ENCODE measurements around the gene KLKB1. TPM values are rescaled to one million over a fixed set of nuclear protein-coding genes. Genes with fewer than 3 reads are reported as not detected.

KLKB1 gene
- total and polyA plus RNA-seq, 2 donors (not counting 1 experiment from before 2014, with no cell fraction given): 0.06 to 0.17 TPM

DNA sequence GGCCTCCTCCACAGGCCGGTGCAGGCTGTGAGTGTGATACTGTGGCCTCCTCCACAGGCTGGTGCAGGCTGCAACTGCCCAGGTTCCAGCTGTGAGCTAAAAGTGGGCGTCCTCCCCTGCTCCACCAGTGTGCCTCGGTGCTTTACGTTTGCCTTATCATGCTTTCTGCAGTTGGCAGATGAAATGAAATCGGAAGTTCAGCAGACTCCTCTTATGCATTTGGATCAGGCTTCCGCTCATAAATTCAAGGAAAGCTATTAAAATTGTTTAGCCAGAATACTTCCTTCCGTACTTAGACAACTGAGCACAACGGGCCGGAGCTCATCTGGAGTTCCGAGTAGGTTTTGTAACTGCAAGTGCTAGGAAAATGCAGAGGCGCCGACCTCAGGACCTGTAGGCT lies 23.9 kb upstream of the KLKB1 start:
- no peaks in the 10 kb centered on the region for H3K27me3 ChIP-seq (ENCODE audit: control insufficient read depth, insufficient read depth, low read length)

DNA sequence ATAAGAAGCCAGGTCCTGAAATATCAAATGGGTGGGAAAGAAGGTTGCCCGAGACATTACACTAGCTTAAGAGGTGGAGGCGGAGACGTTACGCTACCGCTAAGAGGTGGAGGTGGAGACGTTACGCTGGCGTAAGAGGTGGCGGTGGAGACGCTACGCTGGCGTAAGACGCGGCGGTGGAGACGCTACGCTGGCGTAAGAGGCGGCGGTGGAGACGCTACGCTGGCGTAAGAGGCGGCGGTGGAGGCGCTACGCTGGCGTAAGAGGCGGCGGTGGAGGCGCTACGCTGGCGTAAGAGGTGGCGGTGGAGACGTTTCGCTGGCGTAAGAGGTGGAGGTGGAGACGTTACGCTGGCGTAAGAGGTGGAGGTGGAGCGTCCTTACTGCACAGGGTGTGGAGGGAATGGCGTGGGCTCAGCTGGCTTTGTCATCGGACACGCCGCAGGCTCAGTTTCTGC lies 23.2 kb upstream of the KLKB1 start:
- peak overlapping the region; percentile 39 for H3K27ac ChIP-seq (ENCODE audit: insufficient read depth, low read length)
- H3K9me3 ChIP-seq (ENCODE audit: control insufficient read depth, insufficient read depth, low read depth, low read length): no peaks in the 10 kb centered on the region
- DNase-seq (ENCODE audit: low read depth in 2 of 2): peak; percentile 32 to 81
- H3K9ac ChIP-seq (ENCODE audit: insufficient read depth, low read length): peak overlapping the region; percentile 21
- H3K4me3 ChIP-seq (replicated peaks in 1 of 4; ENCODE audit: control extremely low read depth in 1 of 4, insufficient read depth in 1 of 4, low read depth in 3 of 4, low read length in 4 of 4): peak overlapping the region; percentile 8 to 73 (median 47)
- TF ChIP-seq, protein P1, sequence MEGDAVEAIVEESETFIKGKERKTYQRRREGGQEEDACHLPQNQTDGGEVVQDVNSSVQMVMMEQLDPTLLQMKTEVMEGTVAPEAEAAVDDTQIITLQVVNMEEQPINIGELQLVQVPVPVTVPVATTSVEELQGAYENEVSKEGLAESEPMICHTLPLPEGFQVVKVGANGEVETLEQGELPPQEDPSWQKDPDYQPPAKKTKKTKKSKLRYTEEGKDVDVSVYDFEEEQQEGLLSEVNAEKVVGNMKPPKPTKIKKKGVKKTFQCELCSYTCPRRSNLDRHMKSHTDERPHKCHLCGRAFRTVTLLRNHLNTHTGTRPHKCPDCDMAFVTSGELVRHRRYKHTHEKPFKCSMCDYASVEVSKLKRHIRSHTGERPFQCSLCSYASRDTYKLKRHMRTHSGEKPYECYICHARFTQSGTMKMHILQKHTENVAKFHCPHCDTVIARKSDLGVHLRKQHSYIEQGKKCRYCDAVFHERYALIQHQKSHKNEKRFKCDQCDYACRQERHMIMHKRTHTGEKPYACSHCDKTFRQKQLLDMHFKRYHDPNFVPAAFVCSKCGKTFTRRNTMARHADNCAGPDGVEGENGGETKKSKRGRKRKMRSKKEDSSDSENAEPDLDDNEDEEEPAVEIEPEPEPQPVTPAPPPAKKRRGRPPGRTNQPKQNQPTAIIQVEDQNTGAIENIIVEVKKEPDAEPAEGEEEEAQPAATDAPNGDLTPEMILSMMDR (conservative IDR thresholded peaks at IDR 0.05 in 1 of 2, IDR thresholded peaks at IDR 0.05 in 1 of 2; ENCODE audit: low read depth in 1 of 2, low read length in 2 of 2): no peak
- TF ChIP-seq EZH2 (IDR thresholded peaks at IDR 0.05; ENCODE audit: low read length, missing control alignments): no peak
- no peaks in the 10 kb centered on the region for H3K79me2 ChIP-seq (ENCODE audit: control insufficient read depth, insufficient read depth, low read length)
- peak overlapping the region; percentile 77 for H2AFZ ChIP-seq (ENCODE audit: low read length)
- H4K20me1 ChIP-seq (ENCODE audit: control insufficient read depth, extremely low read depth, insufficient read depth, low read length): no peaks in the 10 kb centered on the region
- peaks cover 4% of the 10 kb centered on the region for H3K4me1 ChIP-seq (ENCODE audit: control insufficient read depth, extremely low read depth, insufficient read depth, low read length)
- H3K36me3 ChIP-seq (ENCODE audit: control insufficient read depth, insufficient read depth, low read length): no peaks in the 10 kb centered on the region
- peak overlapping the region; percentile 69 for H3K4me2 ChIP-seq (ENCODE audit: extremely low read depth, insufficient read depth, low read length)
- no peaks in the 10 kb centered on the region for H3K27me3 ChIP-seq (ENCODE audit: control insufficient read depth, insufficient read depth, low read length)

More for the DNA sequence above, 23.9 kb upstream of the KLKB1 start:
- no peaks in the 10 kb centered on the region for H4K20me1 ChIP-seq (ENCODE audit: control insufficient read depth, extremely low read depth, insufficient read depth, low read length)
- no peaks in the 10 kb centered on the region for H3K36me3 ChIP-seq (ENCODE audit: control insufficient read depth, insufficient read depth, low read length)
- no peaks in the 10 kb centered on the region for H3K9me3 ChIP-seq (ENCODE audit: control insufficient read depth, insufficient read depth, low read depth, low read length)
- H3K4me3 ChIP-seq (replicated peaks in 1 of 4; ENCODE audit: control extremely low read depth in 1 of 4, insufficient read depth in 1 of 4, low read depth in 3 of 4, low read length in 4 of 4): peak overlapping the region in 2 of 4 experiments; percentile 50 to 58
- TF ChIP-seq EZH2 (IDR thresholded peaks at IDR 0.05; ENCODE audit: low read length, missing control alignments): no peak
- TF ChIP-seq, protein P1 (conservative IDR thresholded peaks at IDR 0.05 in 1 of 2, IDR thresholded peaks at IDR 0.05 in 1 of 2; ENCODE audit: low read depth in 1 of 2, low read length in 2 of 2): no peak
- no peaks in the 10 kb centered on the region for H3K79me2 ChIP-seq (ENCODE audit: control insufficient read depth, insufficient read depth, low read length)
- DNase-seq (ENCODE audit: low read depth in 2 of 2): peak in 1 of 2 donors; percentile 25
- no peak overlapping the region for H3K27ac ChIP-seq (ENCODE audit: insufficient read depth, low read length)
- H3K4me1 ChIP-seq (ENCODE audit: control insufficient read depth, extremely low read depth, insufficient read depth, low read length): peaks cover 4% of the 10 kb centered on the region
- no peak overlapping the region for H3K9ac ChIP-seq (ENCODE audit: insufficient read depth, low read length)
- peak overlapping the region; percentile 57 for H2AFZ ChIP-seq (ENCODE audit: low read length)
- peak overlapping the region; percentile 66 for H3K4me2 ChIP-seq (ENCODE audit: extremely low read depth, insufficient read depth, low read length)

DNA sequence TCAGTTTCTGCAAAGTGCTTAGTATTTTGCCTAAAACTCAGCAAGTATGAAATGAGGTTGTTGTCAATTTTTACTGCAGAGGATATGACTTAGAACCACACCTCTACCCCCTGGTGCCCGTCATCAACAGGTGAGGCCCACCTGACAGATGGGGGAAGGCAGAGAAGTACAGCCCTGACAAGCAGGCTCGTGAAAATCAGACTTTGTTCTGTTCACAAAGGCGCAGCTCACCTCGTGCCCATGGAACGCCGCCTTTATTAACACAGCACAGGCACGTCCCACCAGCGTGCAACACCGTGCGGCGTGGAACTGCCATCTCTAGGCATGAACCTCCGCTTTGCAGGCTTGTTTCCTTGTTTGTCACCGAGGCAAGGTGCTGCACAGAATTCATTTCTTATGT lies 22.6 kb upstream of the KLKB1 start:
- Histone ChIP-seq H3K9me3 (ENCODE audit: control insufficient read depth, insufficient read depth, low read depth, low read length) (no peaks in the 10 kb centered on the region), H3K27ac (ENCODE audit: insufficient read depth, low read length) (peak overlapping the region; percentile 39), H3K4me3 (replicated peaks in 1 of 4; ENCODE audit: control extremely low read depth in 1 of 4, insufficient read depth in 1 of 4, low read depth in 3 of 4, low read length in 4 of 4) (peak overlapping the region; percentile 8 to 73 (median 47)), H2AFZ (ENCODE audit: low read length) (peak overlapping the region; percentile 76), H3K36me3 (ENCODE audit: control insufficient read depth, insufficient read depth, low read length) (no peaks in the 10 kb centered on the region), H4K20me1 (ENCODE audit: control insufficient read depth, extremely low read depth, insufficient read depth, low read length) (no peaks in the 10 kb centered on the region), H3K79me2 (ENCODE audit: control insufficient read depth, insufficient read depth, low read length) (no peaks in the 10 kb centered on the region), H3K4me2 (ENCODE audit: extremely low read depth, insufficient read depth, low read length) (peak overlapping the region; percentile 69), H3K27me3 (ENCODE audit: control insufficient read depth, insufficient read depth, low read length) (no peaks in the 10 kb centered on the region), H3K4me1 (ENCODE audit: control insufficient read depth, extremely low read depth, insufficient read depth, low read length) (peaks cover 4% of the 10 kb centered on the region), H3K9ac (ENCODE audit: insufficient read depth, low read length) (no peak overlapping the region)
- no peak for TF ChIP-seq EZH2 (IDR thresholded peaks at IDR 0.05; ENCODE audit: low read length, missing control alignments)
- TF ChIP-seq, protein P1 (conservative IDR thresholded peaks at IDR 0.05 in 1 of 2, IDR thresholded peaks at IDR 0.05 in 1 of 2; ENCODE audit: low read depth in 1 of 2, low read length in 2 of 2): no peak
- DNase-seq (ENCODE audit: low read depth in 2 of 2): no peak

Data from fibroblast of lung (primary cell).